Colon (tissue), 2 donors: ENCODE results near the gene APEX2.
"Not testable (repeated sequence)": the region's sequence is repeated elsewhere in the genome, so short reads cannot be mapped to it uniquely, and the experiment has no call there.

Experiments
- FAIRE-seq: peaks from 2 replicates; lab custom pipeline; 2012; peaks lifted over from hg19 to GRCh38; lab: Jason Lieb, UNC
- donor health status: control.
- donor health status: control.

APEX2 gene

GRCh38 chrX:55011294-55011693 is 11.1 kb downstream of the APEX2 start:
- no peak for FAIRE-seq

- no peak for FAIRE-seq
Observed at GRCh38 chrX:55014897-55015299, 14.7 kb downstream of the APEX2 start.

- no peak for FAIRE-seq
Observed at GRCh38 chrX:55026143-55026542, 26.0 kb downstream of the APEX2 start.

- FAIRE-seq = no peak
Observed at GRCh38 chrX:55026840-55027239, 26.7 kb downstream of the APEX2 start.

- no peak for FAIRE-seq
Observed at GRCh38 chrX:55028040-55028439, 27.9 kb downstream of the APEX2 start.

- FAIRE-seq = no peak
Observed at GRCh38 chrX:55028611-55029010, 28.4 kb downstream of the APEX2 start.

GRCh38 chrX:55029291-55029690 is 29.1 kb downstream of the APEX2 start:
- no peak for FAIRE-seq

GRCh38 chrX:55030271-55031205 is 30.4 kb downstream of the APEX2 start, which contains the start of gene ALAS2:
TSS of gene ALAS2 (minus strand) at chrX:55030977. CDS start at chrX:55026000, 4,977 bp downstream.
- no peak for FAIRE-seq

GRCh38 chrX:55033429-55033828 is 33.3 kb downstream of the APEX2 start:
- no peak for FAIRE-seq

- peak; percentile 36 for FAIRE-seq
Observed at GRCh38 chrX:55039471-55039870, 39.3 kb downstream of the APEX2 start.

- no peak for FAIRE-seq
Observed at GRCh38 chrX:55041514-55041913, 41.4 kb downstream of the APEX2 start.

- FAIRE-seq = not testable (repeated sequence)
Observed at GRCh38 chrX:55050599-55050998, 50.4 kb downstream of the APEX2 start.

- no peak for FAIRE-seq
Observed at GRCh38 chrX:55056820-55057674, 56.9 kb downstream of the APEX2 start.

- peak; percentile 85 for FAIRE-seq
Observed at GRCh38 chrX:55057675-55058249, 57.6 kb downstream of the APEX2 start.
